Stimulated activated CD8-positive, alpha-beta memory T cell treated with anti-CD3 and anti-CD28 coated beads, Interleukin-7, amount 100 ng/mL, for 24 hours (primary cell): ENCODE measurements around the gene BABAM1.
A peak's percentile ranks its signal among the peaks of the same experiment; 100 is the strongest.

Experiments
- DNase-seq: peaks from one replicate; pipeline ENCODE4 v3.0.0-alpha.2; 2020; ENCODE audit warnings: low read depth

BABAM1 gene

DNA sequence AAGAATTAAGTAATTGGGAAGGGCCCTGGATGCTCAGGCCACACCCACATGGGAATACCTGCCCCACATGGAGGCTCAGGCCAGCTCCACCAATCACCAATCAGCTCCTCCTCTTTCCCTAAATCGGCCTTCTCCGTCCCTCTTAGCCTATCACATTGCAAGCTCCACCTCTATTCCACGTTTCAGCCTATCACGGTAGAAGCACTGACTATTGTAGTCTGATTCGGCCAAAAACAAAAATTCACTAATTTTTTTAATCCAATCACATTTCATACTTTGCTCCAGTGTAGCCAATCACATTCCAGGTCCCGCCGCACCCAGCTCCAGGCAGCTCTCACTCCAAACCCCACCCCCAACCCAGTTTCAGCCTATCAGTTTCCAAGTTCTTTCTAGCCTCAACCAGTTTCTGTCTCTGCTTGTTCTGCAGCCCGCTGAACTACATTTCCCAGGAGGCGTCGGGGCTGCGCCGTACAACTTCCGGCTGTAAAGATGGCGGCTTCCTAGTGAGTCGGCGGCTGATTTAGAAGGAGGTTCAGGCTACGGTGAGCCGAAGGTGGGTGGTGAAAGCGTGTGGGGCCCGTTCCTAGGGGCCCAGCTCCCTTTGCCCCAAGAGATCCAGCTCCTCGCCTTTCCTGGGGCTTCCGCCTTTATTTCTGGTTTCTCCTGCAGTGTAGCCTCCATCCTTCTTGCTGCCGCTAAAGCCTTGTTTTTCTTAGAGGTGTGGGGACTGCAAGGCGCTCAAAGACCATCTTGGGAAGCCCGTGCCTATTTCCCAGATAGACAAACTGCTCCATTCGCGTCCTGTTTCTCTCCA, at the start of gene BABAM1:
Gene BABAM1, plus strand, starts transcription at position 469 of the 814 bp plus-strand sequence. CDS start 1,364 bp downstream, outside the sequence.
- DNase-seq: peak; percentile 85

GRCh38 chr19:17219286-17219685, 48.0 kb upstream of the BABAM1 start:
- no peak for DNase-seq

- DNase-seq: no peak
These were observed 47.0 kb upstream of the BABAM1 start for GRCh38 chr19:17220207-17220758.

- no peak for DNase-seq
These were observed 42.2 kb upstream of the BABAM1 start for GRCh38 chr19:17225053-17225452.

DNA sequence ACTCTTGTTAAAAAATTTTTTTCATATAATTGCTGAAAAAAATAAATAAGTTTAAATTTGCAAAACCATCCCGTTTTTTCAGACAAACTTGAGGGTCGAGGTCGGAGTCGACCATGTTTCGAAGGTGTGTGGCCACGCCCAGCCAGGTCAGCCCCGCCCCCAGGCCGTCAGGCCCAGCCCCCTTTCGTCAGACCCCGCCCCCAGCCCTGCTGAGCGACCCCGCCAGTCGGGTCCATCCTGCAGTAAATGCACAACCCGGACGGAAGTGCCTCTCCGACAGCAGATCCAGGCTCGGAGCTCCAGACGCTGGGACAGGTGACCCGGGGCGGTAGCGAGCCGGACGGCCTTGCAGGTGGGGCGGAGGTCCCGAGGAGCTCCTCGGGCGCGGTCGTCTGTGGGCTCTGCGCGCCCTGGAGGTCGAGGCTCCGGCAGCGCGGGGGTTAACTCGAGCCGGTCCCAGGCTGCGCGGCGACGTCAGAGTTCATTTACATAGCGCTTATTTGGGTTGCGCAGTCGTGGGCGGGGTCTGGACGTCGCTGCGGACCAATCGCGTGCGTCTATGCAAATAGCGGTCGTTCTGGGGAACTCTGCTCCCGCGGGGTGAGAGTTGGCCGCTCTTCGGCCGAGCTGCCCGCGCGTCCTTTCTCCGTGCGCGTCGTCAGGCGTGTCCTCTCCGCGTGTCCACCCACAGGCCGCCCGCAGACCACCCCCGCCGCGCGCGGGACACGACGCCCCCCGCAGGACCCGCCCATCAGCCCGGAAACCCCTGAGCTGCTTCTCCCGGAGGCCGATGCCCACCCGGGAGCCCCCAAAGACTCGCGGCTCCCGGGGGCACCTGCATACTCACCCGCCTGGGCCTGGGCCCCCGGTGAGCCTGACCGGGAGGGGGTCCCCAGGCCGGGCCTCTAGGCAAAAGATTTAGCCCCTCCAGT, 41.0 kb upstream of the BABAM1 start, which contains the start of gene OCEL1:
Gene OCEL1, plus strand, starts transcription at position 225 of the 932 bp plus-strand sequence. Its CDS starts 22 bp downstream, at position 247.
- peak; percentile 96 for DNase-seq

GRCh38 chr19:17227798-17228367, 39.4 kb upstream of the BABAM1 start:
- no peak for DNase-seq

- no peak for DNase-seq
These were observed 37.4 kb upstream of the BABAM1 start for GRCh38 chr19:17229890-17230289.

- DNase-seq: no peak
These were observed 35.0 kb upstream of the BABAM1 start for GRCh38 chr19:17232258-17232657.

- no peak for DNase-seq
These were observed 32.3 kb upstream of the BABAM1 start for GRCh38 chr19:17234911-17235299.

DNA sequence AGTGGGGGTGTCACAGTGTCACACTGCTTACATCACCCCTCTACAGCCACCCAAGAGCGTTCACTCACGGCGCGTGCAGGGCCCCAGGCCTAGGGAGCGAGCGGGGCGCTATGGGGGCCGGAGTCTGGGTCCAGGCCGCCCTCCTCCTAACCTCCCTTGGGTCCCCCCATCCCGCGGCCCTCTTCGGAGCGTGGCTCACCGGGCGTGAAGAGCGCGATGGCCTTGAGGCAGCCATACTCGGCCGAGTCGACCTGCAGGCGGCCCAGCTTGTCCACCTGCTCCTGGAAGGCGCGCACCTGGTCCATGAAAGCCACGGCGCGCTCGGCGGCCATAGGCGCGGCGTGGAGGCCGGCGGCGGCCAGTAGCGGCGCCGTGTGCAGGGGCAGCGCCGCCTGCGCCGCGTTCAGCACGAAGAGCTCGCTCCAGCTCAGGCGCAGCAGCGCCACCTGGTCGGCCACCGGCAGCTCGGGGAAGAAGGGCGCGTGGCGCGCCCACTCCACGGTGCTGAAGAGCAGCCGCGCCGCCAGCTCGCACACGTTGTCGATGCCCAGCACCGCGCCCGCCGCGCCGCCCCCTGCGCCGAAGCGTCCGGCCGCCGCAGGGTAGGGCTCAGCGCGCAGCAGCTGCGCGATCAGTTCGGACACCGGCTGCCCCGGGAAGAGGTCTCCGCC, 31.8 kb upstream of the BABAM1 start:
- no peak for DNase-seq

DNA sequence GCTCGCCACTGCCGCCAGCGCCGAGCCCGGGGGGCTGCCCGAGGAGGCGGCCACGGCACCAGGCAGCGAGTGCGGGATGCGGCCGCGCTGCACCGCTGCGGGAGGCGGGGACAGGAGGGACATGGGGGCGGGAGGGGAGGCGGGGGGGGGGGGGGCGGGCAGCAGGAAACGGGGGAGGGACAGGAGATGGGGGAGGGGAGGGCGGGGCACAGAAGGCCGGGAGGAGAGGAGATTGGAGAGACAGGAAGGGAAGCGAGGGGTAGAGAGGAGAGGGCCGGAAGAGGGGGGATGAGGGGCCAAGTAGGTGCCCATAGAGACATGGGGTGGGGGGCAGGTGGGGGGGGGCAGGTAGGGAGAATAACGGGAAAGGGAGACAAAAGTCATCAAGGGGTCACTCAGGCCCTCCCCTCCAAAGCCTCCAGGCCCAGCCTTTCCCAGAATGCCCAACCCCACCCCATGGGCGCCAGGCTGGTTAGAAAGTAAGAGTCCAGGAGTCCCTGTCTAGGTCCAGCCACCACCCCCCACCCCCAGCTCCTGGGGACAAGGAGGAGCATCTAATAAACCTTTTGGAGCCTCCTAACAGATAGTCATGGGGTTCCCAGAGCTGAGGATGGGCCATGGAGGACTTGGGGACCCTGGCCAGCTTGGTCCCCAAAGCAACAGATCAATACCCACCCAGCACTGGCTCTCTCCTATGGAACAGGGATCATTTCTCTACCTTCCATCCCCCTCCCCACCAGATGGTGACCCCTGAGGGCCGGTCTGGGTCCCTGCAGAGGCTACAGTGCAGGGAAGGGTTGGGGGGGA, 31.1 kb upstream of the BABAM1 start:
- no peak for DNase-seq

- no peak for DNase-seq
These were observed 30.3 kb upstream of the BABAM1 start for GRCh38 chr19:17236811-17237543.

DNA sequence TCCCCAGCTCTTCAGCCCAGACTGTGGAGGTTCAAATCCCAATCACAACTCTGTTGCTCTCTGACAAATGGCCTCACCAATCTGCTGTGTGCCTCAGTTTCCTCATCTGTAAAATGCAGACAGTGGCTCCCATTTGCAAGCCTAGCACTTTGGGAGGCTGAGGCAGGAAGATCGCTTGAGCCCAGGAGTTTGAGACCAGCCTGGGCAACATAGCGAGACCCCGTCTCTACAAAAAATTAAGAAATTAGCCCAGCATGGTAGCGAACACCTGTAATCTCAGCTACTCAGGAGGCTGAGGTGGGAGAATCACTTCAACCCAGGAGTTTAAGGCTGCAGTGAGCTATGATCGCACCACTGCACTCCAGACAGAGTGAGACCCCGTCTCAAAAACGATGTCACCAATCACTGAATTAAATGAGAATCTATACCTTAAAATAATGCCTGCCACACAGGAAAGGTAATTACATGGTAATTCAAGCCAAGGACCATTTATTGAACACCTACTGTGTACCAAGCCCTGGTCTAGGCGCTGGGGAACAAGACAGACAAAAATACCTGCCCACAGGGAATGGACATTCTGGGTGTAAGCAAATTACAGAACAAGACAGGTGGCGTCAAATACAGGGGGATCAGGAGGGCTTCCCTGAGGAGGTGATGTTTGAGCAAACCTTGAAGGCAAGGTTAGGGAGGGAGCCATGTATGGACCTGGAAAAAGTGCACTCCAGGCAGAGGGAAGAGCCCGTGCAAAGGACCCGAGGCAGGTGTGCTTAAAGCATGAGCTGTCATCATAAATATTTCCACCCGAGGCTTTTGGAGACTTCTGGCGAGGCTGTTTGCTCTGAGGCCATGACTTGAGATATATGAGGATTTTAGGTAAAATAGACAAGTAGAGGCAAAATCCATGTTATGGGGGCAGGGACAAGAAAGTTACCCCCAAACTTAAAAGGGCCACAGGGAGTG, 29.2 kb upstream of the BABAM1 start:
- no peak for DNase-seq

GRCh38 chr19:17240062-17240752, 27.0 kb upstream of the BABAM1 start:
- DNase-seq: no peak

- no peak for DNase-seq
These were observed 26.3 kb upstream of the BABAM1 start for GRCh38 chr19:17240826-17241399.

GRCh38 chr19:17242431-17243208, 24.6 kb upstream of the BABAM1 start:
- no peak for DNase-seq

- DNase-seq: no peak
These were observed 23.9 kb upstream of the BABAM1 start for GRCh38 chr19:17243211-17243829.
